HG03571 (cell line): Measurements from ENCODE around the gene ZNF562.
A peak's percentile ranks its signal among the peaks of the same experiment; 100 is the strongest.

Experiments used
- ATAC-seq: cut with Tn5 transposase; IDR thresholded peaks from one replicate; pipeline ENCODE4 v1.9.1; 2021; ENCODE audit not compliant: unreplicated experiment

ZNF562 gene

GRCh38 chr19:9645472-9645871, 29.4 kb downstream of the ZNF562 start:
- no peak for ATAC-seq

DNA sequence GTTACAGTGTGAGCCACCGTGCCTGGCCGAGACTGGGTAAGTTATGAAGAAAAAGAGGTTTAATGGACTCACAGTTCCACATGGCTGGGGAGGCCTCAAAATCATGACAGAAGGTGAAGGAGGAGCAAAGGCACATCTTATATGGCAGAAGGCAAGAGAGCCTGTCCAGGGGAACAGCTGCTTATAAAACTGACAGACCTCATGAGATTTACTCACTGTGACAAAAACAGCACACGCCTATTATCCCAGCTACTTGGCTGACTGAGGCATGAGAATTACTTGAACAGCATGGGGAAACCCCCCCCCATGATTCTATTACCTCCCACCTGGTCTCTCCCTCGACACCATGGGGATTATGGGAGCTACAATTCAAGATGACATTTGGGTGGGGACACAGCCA, 30.4 kb downstream of the ZNF562 start:
- ATAC-seq = no peak

GRCh38 chr19:9641810-9642209, 33.1 kb downstream of the ZNF562 start:
- no peak for ATAC-seq

GRCh38 chr19:9640956-9641355, 33.9 kb downstream of the ZNF562 start:
- no peak for ATAC-seq

DNA sequence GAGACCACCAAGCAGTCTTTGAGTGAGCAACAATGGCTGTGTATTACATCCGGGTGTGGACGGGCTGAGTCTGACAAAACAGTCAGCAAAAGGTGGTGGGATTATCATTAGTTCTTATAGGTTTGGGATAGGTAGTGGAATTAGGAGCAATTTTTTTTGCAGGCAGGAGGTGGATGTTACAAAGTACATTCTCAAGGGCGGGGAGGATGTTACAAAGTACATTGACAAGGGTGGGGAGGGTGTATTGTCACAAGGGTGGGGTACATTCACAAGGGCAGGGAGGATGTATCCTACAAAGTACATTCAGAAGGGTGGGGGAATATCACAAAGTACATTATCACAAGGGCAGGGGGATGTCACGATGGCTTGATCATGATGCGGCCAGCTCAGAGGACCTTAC, 38.9 kb downstream of the ZNF562 start:
- no peak for ATAC-seq

DNA sequence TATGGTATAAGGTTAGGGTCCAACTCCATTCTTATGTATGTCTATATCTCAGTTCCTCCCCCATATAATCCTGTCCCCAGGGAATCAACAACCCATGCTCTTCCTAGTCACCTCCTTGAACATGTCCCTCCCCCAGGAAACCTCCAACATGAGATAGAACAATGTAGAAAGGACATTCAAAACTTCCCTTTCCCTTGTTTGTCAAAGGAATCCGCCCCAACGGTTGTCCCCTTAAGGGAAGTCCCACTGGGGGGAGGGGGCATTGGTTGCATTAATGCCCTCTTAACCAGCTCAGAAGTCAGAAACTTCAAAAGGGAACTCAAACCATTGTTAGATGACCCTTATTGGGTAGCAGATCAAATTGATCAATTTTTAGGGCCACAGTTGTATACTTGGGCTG, 47.0 kb downstream of the ZNF562 start:
- no peak for ATAC-seq

- no peak for ATAC-seq
Measured at GRCh38 chr19:9622531-9622930, 52.4 kb downstream of the ZNF562 start.

DNA sequence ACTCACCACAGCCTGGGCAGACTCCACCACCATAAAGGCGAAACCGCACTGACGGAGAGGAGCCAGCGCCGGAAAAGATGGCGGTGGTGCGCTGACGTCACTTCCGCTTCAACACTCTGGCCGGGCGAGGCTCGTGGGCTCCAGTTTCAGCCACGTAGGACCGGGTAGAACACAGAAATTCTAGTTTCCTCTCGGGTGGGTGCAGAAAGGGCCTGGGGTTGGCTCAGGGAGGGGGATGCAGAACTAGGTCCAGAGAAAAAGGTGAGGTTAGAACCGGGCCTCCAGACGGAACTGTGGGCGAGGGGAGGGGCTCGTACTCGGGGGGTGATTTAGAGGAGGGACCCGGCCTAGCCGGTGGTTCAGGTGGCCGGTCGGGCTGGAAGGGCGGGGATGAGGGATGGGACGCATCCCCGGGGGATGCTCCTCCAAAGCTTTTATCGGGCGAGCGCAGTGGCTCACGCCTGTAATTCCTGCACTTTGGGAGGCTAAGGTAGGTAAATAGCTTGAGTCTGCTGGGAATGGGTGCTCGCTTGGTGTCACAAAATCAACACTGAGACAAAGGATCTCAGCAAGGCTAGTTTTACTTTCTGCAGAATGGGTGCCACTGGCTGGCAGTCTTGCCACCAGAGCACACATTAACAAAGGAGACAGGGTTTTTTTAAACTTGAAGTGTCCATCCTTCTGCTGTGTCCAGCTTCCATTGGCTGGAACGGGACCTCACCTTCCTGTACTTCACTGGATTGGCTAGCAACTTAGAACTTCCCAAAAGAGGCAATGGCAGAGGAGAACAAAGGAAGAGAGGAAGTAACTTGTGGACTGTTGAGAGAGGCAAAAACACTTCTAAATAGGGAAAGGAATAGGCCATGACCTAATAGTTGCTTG, 53.5 kb downstream of the ZNF562 start, which contains the start of gene ZNF561:
TSS of gene ZNF561 (minus strand) at position 77 of the 882 bp plus-strand sequence. CDS start 1,776 bp downstream, outside the sequence.
- peak; percentile 75 for ATAC-seq

GRCh38 chr19:9620842-9621155, 54.1 kb downstream of the ZNF562 start:
- no peak for ATAC-seq

DNA sequence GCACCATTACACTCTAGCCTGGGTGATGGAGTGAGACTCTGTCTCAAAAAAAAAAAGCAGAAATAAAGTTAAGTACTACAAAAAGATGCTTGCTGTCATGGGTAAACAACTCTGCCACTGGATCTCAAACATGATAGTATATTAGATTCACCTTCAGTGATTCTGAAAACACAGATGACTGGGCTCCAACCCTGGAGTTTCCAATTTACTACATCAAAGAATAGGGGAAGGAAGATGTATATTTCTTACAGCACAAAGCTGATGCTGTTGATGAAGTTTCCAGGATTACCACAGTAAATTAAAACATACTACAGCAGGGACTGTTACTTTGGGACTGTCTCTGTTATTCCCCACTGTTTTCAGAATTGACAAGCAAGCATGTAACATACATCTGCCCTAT, 59.1 kb downstream of the ZNF562 start:
- ATAC-seq = no peak

DNA sequence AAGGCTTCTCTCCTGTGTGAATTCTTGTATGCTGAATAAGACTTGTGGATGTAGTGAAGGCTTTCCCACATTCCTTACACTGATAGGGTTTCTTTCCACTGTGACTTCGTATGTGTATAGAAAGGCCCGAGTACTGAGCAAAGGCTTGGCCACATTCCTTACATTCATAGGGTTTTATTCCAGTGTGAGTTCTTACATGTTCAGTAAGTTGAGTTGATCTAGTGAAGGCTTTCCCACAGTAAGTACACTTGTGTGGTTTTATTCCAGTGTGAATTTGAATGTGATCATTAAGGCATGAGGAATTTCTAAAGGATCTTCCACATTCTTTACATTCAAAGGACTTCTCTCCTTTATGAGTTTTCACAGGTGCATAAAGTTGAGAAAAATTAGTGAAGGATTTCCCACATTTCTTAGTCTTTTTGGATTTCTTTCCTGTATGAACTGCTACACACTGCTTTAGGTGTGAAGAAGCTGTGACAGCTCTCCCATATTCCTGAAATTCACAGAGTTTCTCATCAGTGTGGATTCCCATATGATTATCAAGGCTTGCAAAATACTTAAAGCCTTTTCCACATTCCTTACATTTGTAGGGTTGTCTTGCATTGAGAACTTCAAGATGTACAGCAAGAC, 64.3 kb downstream of the ZNF562 start:
- no peak for ATAC-seq

- no peak for ATAC-seq
Measured at GRCh38 chr19:9608912-9609311, 66.0 kb downstream of the ZNF562 start.

GRCh38 chr19:9597027-9597426, 77.9 kb downstream of the ZNF562 start:
- ATAC-seq = no peak
